NCI-H510A (cell line): ENCODE measurements around the gene GFI1.
"Not testable (repeated sequence)": the region's sequence is repeated elsewhere in the genome, so short reads cannot be mapped to it uniquely, and the experiment has no call there.

ENCODE experiments used
- DNase-seq: peaks from one replicate; lab custom pipeline; 2025; lab: John Stamatoyannopoulos, UW

Gene GFI1

DNA sequence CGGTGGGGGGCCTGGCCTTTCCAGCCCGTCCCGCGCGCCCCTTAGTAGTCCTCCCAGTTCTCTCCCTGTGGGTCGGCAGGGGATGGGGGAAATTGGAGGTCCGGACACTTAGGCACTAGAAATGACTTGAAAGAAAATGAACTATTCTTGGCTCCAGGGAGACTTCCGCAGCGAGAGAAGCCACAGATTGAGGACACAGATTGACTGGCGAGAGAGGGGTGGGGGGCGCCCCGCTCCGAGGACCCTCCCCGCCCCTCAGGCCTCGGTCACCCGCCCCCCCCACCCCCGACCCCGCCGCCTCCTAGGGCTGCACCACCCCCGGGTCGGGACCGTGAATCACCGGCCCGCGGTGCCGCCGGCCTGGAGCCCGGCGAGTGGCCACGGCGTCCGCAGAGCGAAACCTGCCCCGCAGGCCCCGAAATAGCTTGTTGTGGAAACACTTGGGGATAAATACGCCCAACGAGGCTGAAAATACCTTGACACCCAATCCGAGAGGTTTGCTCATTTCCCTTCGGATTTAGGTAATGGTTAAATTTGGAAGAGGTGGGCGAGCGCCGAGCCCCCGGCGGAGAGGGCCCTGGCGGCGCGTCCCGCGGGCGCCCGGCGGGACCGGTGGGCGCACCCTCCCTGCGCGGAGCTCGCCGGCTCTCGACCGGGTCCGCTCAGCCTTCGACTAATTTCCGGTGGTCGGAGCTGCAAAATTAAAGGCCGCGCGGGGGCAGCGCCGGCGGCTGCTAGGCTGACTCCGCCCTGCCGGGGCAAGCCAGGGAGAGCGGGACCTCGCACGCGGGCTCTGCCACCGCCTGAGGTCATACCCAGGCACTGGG lies at the start of gene GFI1:
Gene GFI1, minus strand, starts transcription at position 675 of the 827 bp plus-strand sequence. CDS start 3,438 bp downstream, outside the sequence.
- DNase-seq: peak; percentile 71

DNA sequence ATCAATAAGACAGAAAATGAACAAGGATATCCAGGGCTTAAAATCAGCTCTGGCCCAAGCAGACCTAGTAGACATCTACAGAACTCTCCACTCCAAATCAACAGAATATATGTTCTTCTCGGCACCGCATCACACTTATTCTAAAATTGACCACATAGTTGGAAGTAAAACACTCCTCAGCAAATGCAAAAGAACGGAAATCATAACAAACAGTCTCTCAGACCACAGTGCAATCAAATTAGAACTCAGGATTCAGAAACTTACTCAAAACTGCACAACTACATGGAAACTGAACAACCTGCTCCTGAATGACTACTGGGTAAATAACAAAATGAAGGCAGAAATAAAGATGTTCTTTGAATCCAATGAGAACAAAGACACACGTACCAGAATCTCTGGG lies 45.6 kb upstream of the GFI1 start:
- DNase-seq: not testable (repeated sequence)

DNA sequence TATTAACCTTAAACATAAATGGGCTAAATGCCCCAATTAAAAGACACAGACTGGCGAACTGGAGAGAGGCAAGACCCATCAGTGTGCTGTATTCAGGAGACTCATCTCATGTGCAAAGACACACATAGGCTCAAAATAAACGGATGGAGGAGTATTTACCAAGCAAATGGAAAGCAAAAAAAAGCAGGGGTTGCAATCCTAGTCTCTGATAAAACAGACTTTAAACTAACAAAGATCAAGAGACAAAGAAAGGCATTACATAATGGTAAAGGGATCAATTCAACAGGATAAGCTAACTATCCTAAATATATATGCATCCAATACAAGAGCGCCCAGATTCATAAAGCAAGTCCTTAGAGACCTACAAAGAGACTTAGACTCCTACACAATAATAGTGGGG lies 45.2 kb upstream of the GFI1 start:
- not testable (repeated sequence) for DNase-seq

DNA sequence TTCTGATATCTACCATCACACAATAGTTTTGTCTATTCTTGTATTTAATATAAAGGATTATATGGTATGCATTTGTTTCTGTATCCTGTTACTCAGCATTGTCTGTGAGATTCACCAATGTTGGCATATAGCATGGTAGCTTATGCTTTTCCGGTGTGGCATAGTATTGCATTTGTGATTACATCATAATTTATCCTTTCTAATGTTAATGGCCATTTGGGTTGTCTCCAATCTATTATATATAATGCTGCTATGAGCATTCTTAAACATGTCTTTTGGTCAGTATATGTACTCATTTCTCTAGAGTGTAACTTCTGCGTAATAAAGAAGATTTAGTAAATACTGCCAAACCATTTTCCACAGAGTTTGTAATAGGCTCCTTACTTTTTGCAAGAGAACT lies 40.9 kb upstream of the GFI1 start:
- DNase-seq: no peak

DNA sequence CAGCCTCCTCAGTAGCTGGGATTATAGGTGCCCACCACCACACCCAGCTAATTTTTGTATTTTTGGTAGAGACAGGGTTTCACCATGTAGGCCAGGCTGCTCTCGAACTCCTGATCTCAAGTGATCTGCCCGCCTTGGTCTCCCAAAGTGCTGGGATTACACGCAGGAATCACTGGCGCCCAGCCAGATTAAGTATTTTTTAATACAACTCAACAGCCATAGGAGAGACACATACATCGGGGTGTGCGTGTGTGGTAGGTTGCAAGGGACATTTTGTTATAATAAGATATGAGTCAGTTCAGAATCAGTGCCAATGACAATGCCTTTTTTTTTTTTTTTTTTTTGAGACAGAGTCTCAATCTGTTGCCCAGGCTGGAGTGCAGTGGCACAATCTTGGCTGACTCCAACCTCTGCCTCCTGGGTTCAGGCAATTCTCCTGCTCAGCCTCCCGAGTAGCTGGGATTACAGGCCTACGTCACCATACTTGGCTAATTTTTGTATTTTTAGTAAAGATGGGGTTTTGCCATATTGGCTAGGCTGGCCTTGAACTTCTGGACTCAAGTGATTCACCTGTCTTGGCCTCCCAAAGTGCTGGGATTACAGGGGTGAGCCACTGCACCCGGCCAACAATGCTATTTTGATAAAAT lies 38.3 kb upstream of the GFI1 start:
- not testable (repeated sequence) for DNase-seq

DNA sequence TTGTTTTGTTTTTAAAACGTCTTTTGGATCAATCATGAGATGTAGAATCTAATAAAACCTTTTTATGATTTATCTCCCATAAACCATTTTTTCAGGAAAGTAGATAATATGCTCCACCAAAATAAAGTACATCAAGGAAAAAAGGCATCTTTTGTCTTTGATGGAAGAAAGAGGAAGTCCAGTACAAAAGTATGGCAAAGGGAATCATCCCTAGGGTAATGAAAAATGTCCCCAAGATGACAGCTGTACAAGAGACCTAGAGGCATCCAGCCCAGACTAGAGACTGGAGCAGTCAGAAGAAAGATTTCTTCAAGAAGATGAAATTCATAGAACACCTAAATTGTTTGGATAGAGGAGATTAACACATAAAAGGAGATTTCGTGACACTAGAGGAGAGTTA lies 32.3 kb upstream of the GFI1 start:
- DNase-seq: no peak

DNA sequence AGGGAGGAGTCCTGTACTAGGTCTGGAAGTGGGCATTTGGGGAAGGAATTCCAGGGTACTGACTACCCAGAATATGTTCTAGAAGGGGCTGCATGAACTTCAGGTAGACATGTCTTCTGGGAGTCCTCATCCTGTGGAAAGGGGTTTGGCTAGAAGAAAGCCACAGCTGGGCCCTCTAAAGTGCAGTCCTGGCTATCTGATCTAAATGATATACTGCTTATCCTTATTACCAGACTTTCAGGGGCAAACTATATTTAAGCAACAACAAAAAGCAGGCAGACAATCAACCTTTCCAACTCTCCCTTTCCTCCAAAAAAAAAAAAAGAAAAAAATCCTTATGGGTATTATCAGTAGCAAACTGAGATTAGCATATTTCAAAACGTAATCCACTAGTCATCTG lies 29.8 kb upstream of the GFI1 start:
- DNase-seq: no peak

DNA sequence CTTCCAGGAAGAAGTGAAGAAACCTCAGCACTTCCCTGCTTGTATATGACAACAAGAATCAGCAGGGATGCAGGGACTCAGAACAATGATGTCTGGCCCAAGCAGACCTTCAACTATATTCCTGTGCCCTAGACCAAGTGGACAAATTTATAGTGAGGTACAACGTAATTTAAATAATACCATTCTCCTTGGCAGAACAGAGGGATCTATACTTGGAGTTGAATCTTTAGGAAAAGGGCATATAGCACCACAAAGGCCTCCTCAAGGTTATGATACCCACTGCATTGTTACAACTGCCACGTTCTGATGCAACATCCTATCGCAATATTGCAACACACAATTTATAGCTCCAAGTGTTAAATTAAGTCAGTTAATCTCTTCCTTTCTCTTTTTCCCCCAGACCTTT lies 29.1 kb upstream of the GFI1 start:
- DNase-seq: no peak

DNA sequence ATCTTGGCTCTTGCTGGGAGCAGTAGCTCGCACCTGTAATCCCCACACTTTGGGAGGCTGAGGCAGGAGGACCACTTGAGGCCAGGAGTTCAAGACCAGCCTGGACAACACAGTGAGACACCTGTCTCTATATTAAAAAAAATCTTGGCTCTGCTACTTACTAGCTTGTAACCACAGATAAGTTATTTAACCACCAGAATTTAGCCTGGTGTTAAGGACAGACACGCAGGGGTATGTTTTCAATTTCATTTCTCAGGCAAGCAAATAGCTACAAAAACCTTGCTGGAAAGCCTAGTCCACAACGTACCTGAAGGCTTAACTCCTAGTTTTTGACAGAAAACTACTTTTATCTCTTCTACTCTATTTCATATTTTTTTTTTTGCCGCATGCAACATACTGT lies 24.8 kb upstream of the GFI1 start:
- no peak for DNase-seq

DNA sequence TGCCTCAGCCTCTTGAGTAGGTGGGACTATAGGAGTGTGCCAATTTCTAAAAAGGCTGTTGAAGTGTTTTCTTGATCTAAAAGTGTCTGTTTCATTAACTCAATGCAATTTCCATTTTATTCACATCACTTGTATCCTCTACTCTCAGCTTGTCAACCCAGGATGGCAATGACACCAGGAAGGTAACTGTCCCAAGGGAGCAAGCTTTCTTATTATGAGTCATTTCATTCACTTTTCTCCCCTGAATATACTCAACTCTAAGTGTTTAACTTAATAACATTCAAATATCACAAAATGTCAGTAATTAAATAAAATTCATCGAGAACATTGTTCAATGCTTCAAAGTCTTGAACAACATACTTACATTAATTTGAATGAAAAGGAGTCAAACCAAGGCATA lies 22.9 kb upstream of the GFI1 start:
- DNase-seq: no peak

DNA sequence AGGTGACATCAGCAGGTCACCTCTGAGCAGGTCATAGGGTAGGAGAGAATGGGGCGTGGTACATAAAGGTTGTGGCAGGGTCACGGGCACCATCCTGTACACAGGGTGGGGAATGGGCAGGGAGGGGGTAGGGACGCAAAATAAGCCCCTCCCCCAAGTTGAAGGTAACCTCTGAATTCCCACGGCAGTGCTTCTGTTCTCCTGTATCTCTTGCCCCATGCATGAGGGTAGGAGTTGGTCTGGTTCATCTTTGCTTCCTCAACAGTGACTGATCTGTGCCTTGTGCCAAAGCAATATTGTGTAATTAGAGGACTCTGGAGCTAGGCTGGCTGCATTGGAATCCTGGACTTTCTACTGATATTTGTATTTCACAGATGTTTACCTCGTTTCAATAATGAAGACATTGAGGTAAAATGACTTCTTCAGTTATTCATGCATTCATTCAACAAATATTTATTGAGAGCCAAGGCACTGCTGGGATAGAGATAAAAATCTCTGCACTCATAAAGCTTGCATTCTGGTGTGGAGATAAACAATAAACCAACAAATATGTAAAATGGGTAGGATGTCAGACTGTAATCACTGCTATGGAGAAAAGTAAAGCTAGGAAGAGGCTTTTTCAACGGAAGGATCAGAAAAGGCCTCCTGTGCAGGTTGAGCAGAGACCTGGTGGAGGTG lies 18.4 kb upstream of the GFI1 start:
- no peak for DNase-seq

DNA sequence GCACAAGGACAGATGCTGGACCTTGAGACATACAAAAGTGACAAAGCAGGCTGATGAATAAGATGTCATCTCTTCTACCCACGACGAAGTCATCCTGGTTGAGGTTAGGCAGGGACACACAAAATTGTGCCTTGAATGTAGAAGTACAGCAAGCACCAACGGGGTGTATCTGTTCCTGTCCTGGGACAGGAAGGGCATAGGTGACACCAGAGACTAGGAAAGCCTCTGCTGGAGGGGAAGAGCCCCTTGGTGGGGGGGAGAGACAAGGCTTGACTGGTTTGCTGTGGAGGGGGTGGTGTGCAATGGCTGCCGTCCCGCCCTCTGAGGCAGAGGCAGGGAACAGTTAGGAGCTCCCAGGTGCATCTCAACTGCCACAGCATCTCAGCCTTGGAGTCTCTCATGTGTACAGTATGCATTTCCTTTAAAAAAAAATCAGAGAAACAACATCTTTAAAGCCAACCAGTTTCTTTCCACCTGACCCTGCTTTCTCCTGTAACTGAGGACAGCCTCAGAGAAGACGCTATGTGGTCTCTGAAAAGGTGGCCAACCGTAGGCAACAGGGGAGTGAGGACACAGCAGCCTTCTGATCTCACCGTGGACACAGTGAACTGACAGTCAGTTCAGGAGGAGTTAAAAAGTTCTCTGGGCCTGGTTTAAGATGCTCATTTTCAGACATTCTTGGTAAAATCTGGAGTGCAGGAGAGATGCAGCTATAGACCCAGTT lies 17.7 kb upstream of the GFI1 start:
- DNase-seq: no peak

DNA sequence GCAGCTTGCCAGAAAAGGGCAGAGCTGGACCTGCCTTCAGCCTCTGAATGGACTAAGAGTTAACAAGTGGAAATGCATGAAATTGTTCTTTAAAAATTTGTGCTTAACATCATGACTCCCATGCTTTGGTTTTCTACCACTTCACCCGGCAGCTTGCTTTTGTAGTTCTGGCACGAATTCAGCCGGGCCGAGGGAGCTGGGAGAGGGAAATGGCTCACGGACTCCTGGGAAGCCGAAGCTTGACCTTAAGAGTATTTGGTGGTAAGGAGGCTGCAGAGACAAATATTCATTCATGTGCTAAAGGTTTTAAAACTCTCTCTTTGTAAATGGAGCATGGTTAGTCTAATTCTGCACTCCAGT lies 17.2 kb upstream of the GFI1 start:
- no peak for DNase-seq

DNA sequence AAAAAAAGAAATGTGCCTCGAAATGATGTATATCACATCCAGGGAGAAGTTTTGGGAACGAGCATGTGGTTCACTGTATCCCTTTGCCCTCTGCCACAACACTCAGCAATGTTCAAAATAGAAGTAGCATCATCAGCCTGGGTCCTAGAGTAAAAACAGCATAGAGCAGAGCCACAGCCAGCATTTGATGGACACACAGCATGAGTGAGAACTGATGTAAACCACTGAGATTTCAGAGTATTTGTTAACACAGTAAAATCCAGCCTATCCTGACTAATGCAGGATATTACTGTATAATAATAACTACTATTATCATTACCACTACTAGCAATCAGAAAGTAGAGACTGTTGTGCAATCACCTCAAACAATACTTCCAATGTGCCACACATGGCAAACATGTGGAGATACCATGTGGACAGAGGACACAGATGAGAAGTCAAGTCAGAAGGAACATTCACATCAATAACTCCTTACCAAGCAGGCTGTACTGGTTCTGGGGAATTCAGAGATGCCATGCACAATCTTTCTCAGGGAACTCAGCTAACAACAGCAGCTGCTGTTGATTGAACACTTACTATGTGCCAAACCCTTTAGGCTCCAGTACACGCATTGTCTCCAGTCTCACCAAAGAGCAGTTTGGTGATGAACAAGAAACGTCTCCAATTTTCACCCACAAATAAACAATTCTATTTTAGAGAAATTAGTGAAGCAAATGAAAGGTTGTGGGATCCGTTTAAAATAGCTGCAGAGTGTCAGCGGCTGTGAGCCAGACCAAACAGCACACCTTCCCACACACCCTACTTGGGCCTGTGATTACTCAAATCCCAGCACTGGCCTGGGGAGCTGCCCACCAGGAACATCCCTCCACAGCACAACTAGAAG lies 16.6 kb upstream of the GFI1 start:
- no peak for DNase-seq

DNA sequence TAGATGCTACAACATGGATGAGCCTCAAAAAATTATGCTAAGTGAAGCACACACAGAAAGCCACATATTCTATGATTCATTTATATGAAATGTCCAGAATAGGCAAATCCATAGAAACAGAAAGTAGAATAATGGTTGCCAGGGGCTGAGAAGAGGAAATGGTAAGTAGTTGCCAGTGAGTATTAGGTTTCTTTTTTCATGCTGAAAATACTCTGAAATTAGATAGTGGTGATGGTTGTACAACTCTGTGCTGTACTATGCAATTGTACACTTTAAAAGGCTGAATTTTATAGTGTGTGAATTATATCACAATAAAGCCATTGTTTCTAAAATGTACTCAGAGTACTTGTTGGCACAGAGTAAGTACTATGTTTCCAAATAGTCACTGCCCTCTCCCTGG lies 15.5 kb upstream of the GFI1 start:
- DNase-seq: no peak

DNA sequence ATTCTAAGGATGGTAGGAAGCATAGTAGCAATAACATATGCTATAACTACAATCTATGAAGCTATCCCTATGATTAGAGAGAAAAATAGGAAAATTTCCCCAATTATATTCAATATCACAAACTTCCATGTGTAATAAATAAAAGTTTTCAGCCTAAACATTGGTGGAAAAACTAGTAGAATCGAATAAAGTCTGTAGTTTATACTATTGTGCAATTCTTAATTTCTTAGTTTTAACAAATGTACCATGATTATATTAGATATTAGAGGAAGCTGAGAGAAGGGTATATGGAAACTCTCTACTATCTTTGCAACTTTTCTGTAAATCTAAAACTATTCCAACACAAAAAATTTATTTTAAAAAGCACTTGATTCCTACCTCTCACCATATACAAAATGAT lies 13.8 kb upstream of the GFI1 start:
- no peak for DNase-seq

DNA sequence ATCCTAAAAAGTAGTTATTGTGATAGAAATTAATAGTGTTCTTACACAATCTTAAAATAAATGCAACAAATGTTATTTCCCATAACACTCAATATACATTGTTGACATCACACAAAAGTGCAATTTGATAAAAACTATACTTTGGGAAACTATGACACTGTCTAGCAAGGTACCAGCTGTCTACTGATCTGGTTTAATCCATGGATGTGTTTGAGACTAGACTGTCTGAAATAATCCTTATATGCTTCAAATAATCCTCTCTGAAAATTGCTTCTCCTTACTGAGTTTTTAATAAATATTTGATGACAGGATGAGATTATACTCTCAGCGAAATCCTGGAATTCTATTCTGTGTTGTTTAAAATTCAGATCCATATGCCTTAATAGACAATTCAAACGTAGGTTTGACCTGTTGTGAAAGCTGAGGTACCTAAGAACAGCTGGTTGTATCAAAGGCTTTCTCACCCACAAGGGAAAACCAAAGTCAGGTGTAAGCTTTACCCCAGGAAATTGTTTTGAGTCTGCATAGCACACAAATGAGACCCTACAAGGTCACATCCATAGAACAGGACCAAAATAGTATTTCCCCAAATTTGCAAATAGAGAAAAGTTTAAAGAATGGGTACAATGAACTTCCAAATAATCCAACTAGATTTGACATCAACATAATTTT lies 8.8 kb upstream of the GFI1 start:
- DNase-seq: no peak

DNA sequence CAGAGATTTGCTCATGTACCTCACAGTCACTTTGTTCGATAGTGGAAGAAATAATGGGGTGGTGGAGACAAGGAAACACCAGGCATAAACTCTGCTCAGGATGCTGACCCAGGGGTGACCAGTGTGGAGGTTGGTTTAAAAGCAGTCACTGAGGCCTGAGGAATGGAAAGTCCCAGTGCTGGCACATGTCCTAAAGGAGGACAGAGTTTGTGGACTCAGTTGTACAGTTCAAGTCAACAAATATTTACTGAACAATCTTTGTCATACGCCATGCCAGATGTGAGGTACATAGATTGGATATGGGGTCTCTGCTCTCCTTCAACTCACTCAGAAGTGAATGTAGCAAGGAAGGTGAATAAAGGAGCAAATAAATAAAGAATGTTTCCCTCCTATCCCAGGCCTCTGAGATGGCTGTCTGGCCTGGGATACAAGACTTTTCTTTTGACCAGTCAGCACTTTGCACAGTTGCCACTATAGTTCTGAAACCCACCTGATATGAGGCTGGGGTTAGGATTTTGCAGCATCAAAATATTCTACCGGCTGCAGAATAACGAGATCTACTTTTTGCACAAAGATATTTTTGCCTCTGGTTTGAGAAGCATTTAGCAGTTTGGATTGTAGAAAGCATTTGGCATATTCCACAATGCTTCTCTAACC lies 7.9 kb upstream of the GFI1 start:
- DNase-seq: no peak

DNA sequence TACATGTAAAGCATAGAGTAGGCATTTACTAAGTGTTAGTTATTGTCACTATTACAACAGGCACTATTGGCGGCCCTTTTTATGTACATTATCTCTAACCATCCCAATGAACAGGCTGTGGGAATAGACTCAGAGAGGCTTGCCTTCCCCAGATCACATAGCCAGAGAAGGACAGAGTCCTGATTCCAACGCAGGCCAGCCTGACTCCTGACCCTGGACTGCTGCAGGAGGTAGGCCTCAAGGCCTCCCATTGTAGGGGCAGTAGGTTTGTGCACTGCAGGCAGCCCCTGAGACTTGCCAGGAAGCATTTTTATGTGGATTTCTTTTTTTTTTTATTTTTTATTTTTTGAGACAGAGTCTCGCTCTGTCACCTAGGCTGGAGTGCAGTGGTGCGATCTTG lies 6.4 kb upstream of the GFI1 start:
- no peak for DNase-seq

DNA sequence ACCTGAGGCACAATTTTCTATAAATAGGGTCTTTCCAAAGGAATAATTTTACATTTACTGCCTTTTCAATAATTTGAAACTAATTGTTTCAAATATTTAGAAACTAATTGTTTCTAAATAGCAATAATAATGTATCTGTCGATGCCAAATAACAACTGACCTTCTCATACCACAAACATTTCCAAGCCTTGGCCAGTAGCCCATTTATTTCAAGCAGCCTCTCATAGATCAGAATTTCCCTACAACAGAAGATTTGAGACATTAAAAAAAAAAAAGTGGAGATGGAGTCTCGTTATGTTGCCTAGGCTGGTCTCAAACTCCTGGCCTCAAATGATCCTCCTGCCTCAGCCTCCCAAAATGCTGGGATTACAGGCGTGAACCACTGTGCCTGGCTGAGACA lies 2.1 kb upstream of the GFI1 start:
- no peak for DNase-seq
